ENCODE results near the gene NDUFV2.

The NDUFV2 gene

DNA sequence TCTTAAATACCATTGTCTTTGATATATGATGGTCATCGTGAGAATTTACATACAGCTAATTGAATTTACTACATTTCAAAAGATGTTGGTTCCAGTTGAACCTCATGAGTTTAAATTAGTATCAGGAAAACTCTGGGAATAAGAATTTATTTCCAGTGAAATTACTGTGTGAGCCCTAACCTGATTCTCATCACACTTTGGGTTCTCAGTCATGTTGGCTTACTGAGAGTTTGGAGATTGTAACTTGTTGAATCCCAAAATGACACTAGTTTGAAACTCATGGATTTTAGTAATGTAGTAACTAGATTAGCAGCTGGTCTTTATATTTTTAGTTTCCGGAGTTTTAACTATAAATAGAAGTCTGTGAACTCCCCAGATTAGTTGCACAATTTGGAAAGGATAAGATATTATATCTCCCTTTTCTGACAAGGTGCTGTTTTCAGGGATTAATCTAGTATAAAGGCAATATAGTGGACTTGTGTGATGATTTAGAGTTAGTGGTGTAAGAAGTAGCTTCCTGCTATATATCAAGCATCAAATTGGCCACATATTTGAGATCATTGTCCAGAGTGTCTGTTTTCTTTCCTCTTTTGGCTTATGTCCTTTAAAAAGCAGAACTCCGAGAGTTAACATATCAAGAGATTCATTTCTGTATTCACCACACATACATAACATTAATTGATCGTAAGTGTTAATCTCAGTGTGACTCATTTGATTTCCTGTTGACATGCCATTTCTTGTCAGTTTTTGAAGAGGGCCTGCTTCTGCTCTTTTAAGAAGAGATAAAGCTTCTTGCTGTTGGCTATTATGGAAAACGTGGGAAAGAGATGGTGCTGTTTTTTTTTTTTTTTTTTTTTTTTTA is 15.7 kb downstream of the NDUFV2 start:
- DNase-seq (ENCODE audit: low read depth in 2 of 2, low spot score in 1 of 2), result no peak

- no peak for DNase-seq (ENCODE audit: low read depth in 2 of 2, low spot score in 1 of 2)
Measured at GRCh38 chr18:9120796-9121195, 18.3 kb downstream of the NDUFV2 start.

GRCh38 chr18:9123520-9123919 is 21.0 kb downstream of the NDUFV2 start:
- DNase-seq (ENCODE audit: low read depth in 2 of 2, low spot score in 1 of 2), result no peak

- no peak for DNase-seq (ENCODE audit: low read depth in 2 of 2, low spot score in 1 of 2)
Measured at GRCh38 chr18:9124824-9125223, 22.3 kb downstream of the NDUFV2 start.

DNA sequence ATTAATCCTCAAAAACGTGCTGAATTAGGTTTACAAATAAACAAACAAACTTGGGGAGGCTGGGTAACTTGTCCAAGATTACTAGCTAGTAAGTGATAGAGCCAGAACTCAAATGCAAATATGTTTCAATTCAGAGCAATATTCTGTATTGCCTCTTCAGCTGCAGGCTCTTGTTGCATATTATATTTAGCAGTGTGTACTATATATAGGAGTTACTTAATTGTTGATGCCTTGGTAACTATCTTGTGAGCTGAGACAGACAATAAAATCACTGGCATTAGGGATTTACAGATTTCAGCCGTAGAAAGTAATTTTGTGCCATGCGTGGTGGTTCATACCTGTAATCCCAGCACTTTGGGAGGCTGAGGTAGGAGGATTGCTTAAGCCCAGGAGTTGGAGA is 23.8 kb downstream of the NDUFV2 start:
- no peak for DNase-seq (ENCODE audit: low read depth in 2 of 2, low spot score in 1 of 2)

DNA sequence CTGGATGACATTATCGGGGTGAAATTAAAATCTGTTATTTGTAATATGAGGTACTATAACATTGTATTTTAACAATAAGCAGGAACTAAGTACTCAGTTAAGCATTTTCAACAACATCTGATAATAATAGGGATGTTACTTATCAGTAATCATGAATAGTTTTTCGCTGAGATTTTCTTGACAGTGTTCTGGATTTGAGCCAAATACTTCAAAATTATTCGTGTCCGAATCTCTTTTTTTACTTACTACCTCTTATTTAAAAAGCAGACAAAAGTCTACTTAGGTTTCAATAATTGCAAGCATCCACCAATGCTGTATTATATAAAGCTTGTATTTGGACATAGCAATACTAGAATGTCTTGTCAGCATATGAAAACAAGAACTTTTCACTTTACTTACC is 27.7 kb downstream of the NDUFV2 start:
- no peak for DNase-seq (ENCODE audit: low read depth in 2 of 2, low spot score in 1 of 2)

GRCh38 chr18:9130806-9131205 is 28.3 kb downstream of the NDUFV2 start:
- DNase-seq (ENCODE audit: low read depth in 2 of 2, low spot score in 1 of 2), result no peak

DNA sequence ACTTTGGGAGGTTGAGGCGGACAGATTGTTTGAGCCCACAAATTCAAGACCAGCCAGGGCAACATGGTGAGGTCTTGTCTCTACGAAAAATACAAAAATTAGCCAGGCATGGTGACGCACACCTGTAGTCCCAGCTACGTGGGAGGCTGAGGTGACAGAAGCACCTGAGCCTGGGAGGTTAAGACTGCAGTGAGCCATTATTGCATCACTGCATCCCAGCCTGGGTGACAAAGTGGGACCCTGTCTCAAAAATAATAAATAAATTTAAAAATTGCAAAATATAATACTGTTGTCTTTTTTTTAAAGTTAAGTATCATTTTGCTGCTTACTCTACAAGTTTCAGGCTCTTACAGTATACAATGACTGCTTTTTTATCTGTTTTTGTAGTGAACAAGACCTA is 30.1 kb downstream of the NDUFV2 start:
- no peak for DNase-seq (ENCODE audit: low read depth in 2 of 2, low spot score in 1 of 2)

- no peak for DNase-seq (ENCODE audit: low read depth in 2 of 2, low spot score in 1 of 2)
Measured at GRCh38 chr18:9133225-9133624, 30.7 kb downstream of the NDUFV2 start.

- no peak for DNase-seq (ENCODE audit: low read depth in 2 of 2, low spot score in 1 of 2)
Measured at GRCh38 chr18:9135081-9135911, 32.8 kb downstream of the NDUFV2 start.

GRCh38 chr18:9135912-9136314 is 33.4 kb downstream of the NDUFV2 start:
- DNase-seq (ENCODE audit: low read depth in 2 of 2, low spot score in 1 of 2), result no peak

DNA sequence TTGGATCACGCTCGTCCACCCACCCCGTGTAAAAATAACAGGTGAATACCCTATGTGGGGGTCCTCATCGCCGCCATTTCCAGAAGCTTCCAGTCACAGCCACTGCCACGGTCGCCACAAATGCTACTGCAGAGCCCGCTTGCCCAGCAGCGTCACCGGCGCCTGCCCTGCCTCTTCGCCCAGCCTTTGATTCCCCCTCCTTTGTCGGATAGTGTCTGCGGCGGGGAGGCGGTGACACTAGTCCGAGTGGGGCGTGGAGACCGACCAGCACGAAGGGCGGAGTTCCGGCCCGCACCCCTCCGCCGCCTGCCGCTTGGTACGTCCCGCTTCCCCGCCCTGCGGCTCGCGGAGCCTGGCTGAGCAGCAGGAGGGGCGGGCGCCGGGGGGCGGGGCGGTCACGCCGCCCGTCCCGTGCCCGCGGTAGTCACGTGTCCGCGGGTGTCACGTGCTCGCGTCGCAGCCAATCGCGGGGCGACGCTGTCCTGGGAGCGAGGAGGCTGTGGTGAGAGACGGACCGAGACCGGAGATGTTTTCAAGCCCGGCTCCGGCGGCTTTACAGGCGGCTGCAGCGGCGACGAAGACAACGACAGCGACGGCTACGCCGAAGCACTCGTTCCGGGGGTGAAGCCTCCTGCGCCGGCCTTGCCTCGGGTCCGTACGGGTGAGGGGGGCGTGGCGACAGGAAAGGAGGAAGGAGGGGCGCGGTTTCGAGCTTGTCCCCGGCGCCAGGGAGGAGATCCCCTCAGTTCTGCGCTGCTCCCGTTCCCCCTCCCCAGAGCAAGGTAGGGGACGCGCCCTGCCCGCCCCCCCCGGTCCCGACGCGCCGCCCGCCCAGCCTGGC is 34.0 kb downstream of the NDUFV2 start, which contains the start of gene ANKRD12:
TSS of gene ANKRD12 (plus strand) at position 467 of the 841 bp plus-strand sequence. CDS start 45,652 bp downstream, outside the sequence.
- DNase-seq (ENCODE audit: low read depth in 2 of 2, low spot score in 1 of 2), result peak; percentile 92 to 96

DNA sequence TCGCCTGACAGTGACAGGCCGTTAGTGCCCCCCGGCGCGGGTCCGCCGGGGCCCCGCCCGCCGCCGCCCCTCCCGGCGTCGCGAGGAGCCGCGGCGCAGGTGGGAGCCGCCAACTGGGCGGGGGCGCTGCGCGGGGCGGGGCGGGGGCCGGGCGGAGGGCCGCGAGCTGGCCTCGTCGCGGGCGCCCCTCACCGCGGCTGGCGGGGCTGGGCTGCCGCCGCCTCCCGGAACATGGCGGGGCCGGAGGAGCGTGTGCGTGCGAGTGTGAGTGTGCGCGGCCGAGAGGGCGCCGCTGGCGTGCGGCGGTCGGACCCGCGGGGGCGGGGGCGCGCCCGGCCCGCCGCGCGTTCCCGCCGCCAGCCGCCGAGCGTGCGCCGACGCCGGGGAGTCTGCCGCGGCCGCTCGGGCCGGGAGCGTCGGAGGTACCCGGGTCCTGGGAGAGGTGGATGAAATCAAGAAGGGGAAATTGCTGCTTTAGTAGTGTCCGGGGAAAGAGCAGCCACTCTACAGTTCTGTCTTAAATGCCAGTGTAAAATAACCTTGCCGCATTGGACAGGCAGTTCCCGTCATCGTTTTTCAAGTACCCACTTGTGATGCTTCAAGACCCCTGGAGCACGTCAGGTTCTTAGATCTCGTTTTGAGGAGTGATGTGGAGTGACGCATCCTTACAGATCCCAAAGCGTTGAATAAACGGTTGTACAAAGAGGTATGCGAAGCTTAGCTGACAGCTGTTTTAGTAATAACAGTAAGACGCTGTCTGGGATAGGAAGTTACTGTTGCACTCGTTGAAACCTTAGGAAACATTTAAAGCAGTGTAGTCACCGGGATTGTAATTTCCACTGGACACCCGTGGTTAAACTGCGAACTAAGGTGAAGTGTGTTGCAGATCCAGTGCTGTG is 34.9 kb downstream of the NDUFV2 start:
- DNase-seq (ENCODE audit: low read depth in 2 of 2, low spot score in 1 of 2), result peak in 1 of 2 donors; percentile 32

DNA sequence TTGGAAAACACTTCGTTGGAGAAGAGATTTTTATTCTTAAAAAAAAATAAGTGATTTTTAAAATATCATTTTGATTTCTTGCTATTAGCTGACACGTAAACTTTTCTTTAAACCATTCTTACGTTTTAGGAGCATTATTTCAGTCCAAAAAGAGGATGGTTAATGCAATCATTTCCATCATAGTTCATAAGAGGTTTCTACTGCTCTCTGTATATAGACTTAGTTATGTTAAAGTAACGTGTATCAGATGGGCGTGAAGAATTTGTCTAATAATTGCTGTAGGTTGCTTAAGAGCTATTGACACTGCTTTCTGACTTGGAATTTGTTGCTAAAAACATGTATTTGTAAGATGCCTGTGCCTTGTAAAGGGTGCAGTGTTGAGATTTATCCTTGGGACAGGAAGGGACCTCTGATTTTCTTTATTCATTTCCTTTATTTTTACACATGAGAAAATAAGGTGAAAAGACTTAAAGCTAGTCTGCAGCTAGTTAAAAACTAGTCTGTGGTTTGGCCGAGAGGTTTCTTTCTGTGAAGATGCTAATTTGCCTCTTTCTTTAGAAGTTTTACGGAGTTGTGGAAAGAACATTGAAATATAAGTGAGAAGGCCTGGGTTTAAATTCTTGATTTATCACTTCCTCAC is 37.0 kb downstream of the NDUFV2 start:
- DNase-seq (ENCODE audit: low read depth in 2 of 2, low spot score in 1 of 2), result no peak

DNA sequence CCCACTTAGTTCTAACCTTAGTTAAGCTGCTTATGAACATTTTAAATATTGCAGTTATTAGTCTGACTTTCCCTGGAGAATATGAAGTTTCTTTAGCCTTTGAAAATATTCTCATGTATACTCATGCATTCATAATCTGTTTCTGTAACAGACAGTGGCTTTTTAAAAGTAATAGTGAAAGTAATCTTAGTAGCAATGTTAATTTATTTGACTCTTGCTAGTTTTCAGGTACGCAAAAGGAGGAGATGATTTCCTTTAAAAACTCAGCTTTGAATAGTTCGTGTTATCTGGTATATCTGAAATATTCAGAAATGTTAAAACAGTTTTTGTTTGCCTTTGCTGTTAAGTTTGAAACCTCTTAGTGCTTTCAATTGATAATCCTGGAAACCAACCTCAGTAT is 37.9 kb downstream of the NDUFV2 start:
- DNase-seq (ENCODE audit: low read depth in 2 of 2, low spot score in 1 of 2), result no peak

DNA sequence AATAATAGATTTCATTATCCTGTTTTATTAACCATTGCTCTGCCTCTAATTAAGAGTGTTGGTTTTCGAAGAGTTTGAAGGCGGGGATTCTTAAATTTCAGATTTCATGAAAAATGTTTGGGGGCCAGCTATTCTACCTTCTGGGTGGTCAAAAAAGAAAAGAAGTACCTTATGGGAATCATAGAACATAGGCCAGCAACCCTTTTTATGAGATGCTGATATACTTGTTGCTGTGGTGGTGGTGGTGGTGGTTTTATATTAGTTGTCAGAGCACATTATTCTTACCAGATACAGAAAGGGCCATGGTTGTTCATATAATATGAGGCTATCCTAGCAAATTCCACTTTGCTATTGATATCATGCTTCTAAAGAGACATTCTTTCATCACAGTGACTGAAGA is 38.5 kb downstream of the NDUFV2 start:
- no peak for DNase-seq (ENCODE audit: low read depth in 2 of 2, low spot score in 1 of 2)

- no peak for DNase-seq (ENCODE audit: low read depth in 2 of 2, low spot score in 1 of 2)
Measured at GRCh38 chr18:9146224-9146623, 43.7 kb downstream of the NDUFV2 start.

DNA sequence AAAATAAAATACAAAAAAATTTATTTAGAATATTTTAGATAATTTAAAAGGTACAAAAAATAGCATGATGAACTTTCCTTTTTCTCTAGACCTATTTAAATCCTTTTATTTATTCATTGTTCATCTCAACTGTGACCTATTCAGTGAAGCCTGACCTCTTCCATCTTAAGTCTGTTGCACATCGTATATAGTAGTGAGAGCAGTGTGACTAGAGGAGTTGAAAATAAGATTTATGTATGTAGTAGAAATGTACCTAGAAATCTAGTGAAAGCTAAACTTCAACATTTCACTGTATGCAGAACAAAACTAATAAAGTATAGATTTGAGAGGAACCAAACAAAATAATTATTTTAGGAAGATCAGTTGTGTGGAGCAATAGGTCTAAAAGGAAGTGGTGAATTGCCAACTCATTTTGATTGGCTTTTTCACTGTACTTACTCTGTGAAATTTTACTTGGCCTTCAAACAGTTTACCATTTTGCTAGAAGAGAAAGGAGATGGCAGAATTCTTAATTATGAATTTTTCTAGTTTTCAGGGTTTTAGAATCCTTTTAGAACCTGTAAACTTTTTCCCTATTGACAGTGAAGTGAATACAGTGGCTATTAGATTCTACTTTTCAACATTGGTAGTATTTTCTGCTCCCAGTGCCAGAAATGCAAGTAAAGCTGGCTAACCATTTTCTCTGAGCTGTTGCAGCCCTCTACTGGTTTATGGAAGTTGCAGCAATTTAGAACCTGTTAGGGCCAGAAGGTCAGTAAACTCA is 45.1 kb downstream of the NDUFV2 start:
- no peak for DNase-seq (ENCODE audit: low read depth in 2 of 2, low spot score in 1 of 2)

DNA sequence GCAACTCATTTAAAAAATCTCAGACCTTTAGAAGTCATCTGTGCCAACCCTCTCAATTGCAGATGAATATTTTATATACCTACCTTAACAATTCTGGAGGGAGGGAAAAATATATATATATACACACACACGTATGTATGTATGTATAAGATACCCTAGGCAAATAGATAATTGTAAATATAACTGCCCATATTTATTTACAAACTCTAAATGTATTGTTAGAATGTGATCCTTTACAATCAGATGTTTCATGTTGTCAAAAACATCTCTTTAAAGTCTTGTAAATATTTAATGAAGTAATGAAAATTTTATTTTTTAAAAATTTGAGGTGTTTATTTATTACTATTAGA is 45.7 kb downstream of the NDUFV2 start:
- DNase-seq (ENCODE audit: low read depth in 2 of 2, low spot score in 1 of 2), result no peak

All from stimulated activated CD8-positive, alpha-beta memory T cell treated with anti-CD3 and anti-CD28 coated beads, Interleukin-4, amount 100 ng/mL, for 1 hour (primary cell).